ENCODE results near the gene RNF130.
"Not testable (repeated sequence)": the region's sequence is repeated elsewhere in the genome, so short reads cannot be mapped to it uniquely, and the experiment has no call there.

RNF130 gene

GRCh38 chr5:179967489-179967888 lies 104.1 kb downstream of the RNF130 start:
- no peak for DNase-seq

- DNase-seq = no peak
These were observed 107.5 kb downstream of the RNF130 start for GRCh38 chr5:179964015-179964414.

- no peak for DNase-seq
These were observed 108.2 kb downstream of the RNF130 start for GRCh38 chr5:179963375-179963774.

GRCh38 chr5:179960204-179960831 lies 111.2 kb downstream of the RNF130 start:
- DNase-seq = no peak

GRCh38 chr5:179959641-179960040 lies 111.9 kb downstream of the RNF130 start:
- DNase-seq = no peak

GRCh38 chr5:179959118-179959517 lies 112.4 kb downstream of the RNF130 start:
- DNase-seq = not testable (repeated sequence)

- DNase-seq = no peak
These were observed 115.9 kb downstream of the RNF130 start for GRCh38 chr5:179955630-179956029.

GRCh38 chr5:179955062-179955461 lies 116.5 kb downstream of the RNF130 start:
- DNase-seq = no peak

- no peak for DNase-seq
These were observed 117.1 kb downstream of the RNF130 start for GRCh38 chr5:179954434-179954833.

GRCh38 chr5:179953987-179954386 lies 117.6 kb downstream of the RNF130 start:
- no peak for DNase-seq

GRCh38 chr5:179936976-179937681 lies 134.4 kb downstream of the RNF130 start:
- no peak for DNase-seq

GRCh38 chr5:179930788-179931473 lies 140.6 kb downstream of the RNF130 start:
- no peak for DNase-seq

- no peak for DNase-seq
These were observed 143.7 kb downstream of the RNF130 start for GRCh38 chr5:179927824-179928223.

- no peak for DNase-seq
These were observed 144.9 kb downstream of the RNF130 start for GRCh38 chr5:179926657-179927056.

GRCh38 chr5:179923436-179923835 lies 148.1 kb downstream of the RNF130 start:
- no peak for DNase-seq

GRCh38 chr5:179920175-179920574 lies 151.4 kb downstream of the RNF130 start:
- no peak for DNase-seq

GRCh38 chr5:179919487-179920060 lies 152.0 kb downstream of the RNF130 start:
- no peak for DNase-seq

GRCh38 chr5:179918742-179919486 lies 152.6 kb downstream of the RNF130 start:
- DNase-seq = no peak

GRCh38 chr5:179916523-179916922 lies 155.0 kb downstream of the RNF130 start:
- DNase-seq = no peak

- DNase-seq = no peak
These were observed 156.1 kb downstream of the RNF130 start for GRCh38 chr5:179915406-179915935.

GRCh38 chr5:179914032-179914755 lies 157.4 kb downstream of the RNF130 start:
- no peak for DNase-seq

- DNase-seq = no peak
These were observed 158.1 kb downstream of the RNF130 start for GRCh38 chr5:179913461-179913860.

All from T-helper 2 cell (primary cell).